ENCODE data around the gene MYO9A.

MYO9A gene

DNA sequence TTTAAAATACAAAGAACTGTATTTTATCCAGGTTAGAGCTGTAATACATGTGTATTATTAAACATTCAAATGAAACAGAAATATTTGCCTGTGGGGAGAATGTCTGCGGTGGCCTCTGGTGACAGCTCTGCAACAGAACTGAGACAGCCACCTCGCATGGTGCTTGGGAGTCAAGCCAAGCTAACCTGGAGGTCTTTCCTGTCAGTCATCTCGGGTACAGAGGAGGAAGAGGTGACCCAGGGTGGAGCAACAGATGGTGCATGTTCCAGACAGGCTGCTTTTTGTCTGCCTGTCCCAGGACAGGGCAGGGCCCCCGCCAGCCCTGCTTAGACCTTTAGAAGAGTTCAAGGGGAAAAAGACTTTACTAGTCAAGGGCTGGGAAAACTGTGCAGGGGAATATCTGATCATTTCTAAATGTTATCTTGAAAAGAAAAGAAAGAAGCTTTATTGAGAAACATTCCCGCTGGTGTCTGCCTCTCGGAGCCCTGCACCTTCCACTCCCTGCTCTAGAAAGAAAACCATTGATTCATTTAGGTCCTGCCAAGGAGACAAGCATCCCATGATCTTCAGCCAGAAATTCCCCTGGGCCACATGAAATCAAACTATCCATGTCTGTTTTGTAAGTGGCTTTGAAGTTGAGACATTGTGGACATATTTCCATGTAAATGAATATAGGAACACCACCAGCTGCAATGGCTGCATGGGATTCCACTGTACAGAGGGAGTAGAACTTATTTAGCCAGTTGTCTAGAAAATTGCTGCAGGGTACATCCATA, 313.1 kb downstream of the MYO9A start:
- no peak for DNase-seq

DNA sequence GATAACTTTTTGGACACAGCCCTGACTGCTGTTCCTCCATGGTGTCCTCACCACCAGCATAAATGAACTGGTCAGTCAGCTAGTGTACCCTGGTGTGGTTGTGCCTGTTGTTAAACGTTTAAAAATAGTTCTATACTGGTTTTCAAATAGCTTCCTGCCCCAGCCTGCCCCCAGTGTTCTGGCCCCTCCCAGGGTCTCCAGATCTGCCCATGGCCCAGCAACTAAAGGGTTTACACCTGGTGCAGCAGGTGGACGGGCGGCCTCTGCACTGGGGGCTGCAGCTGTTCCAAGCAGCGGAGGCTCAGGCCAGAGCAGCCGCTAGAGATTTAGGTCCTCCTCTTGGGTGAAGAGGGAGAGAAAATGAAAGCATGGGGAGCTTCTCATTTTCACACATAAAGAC, 313.7 kb downstream of the MYO9A start:
- DNase-seq, result no peak

DNA sequence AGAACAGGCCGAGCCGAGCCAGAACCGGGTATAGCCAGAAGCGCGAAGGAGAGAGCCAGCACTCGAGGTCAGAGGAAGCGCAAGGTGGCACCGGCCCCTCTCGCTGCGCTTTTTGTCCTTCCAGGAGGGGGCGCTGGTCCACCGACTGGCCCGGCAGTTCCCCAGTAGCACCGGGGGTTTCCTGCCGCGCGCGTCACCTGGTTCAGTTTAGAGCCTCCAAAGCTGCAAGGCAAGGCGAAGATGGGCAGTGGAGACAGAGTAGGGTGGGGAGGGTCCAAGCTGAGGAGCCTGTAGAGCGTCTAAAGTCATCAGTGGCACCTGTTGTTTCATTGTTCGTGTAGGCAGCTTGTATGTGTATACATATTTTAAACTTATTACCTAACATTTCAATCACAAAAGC, 315.2 kb downstream of the MYO9A start:
- DNase-seq, result no peak

DNA sequence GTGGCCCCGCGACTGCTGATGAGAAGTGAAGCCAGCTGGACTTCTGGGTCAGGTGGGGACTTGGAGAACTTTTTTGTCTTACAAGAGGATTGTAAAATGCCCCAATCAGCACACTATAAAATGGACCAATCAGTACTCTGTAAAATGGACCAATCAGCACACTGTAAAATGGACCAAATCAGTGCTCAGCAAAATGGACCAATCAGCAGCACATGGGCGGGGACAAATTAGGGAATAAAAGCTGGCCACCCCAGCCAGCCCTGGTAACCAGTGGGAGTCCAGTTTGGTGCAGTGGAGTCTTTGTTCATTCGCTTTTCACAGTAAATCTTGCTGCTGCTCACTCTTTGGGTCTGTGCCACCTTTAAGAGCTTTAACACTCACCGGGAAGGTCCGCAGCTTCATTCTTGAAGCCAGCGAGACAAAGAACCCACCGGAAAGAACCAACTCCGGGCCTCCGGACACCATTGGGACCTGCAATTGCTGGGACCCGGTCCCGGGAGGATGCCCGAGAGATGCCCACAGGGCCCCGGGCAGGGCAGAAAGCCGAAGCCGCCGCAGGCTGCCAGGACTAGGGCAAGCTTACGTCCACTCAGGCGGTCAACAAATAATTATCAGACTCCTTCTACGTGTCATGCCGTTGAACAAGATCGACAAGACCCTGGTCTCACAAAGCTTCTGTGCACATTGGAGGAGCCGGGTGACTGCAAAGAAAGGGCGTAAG, 315.9 kb downstream of the MYO9A start:
- DNase-seq, result no peak

DNA sequence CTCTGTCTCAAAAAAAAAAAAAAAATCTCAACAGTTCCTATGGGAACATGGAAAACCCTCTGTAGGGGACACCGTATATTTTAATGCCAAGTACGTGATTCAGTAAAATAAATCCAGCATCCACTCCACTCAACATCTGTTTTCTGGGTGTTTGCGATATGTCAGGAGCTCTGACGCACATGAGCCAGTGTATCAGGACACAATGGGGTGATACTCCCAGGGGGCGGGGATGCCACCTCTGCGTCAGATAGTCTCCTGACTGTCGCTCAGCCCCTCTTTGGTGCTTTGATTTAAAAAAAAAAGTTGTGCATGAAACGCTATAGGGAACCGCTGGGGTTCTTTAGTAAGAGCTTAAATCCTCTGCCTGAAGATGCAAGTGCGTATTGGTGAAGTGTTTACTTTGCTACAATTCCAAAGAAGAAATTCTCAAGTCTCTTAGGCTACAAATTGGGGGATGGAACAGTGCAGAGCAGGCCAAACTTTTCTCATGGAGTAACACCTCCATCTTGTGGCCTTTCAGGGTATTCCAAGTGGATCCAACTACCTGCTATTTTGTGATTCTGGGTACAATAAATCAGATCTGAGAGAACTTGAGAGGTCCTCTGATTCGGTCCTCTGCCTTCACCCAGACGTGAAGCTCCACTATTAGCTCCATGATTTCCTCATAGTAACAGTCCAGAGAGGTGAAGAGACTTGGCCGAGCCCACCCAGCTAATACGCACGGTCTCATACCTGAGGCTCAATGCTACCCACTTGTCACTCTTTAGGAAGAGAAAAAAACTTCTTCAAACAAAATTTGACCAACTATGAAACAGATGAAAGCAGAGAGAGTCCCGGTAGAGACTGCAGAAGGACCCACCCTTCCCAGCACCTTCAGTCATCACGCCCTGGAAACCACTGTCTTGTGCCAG, 316.9 kb downstream of the MYO9A start:
- DNase-seq, result peak; percentile 81

DNA sequence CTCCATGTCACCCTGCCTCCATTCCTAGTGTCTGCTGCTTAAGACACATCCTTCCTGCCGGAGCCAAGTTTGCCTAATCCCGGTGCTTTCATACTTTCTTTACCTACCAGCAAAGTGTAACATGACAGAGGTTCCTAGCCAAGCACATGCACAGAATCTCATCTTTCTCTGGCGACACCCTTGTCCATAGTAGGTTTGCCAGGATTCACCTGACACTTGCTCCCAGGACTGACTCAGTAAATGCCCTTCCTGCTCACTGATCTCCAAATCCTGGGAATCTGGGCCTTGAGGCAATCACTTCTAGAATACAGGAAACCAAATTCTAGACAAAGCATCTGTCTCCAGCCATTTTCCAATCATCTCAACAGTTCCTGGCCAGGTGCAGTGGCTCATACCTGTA, 317.8 kb downstream of the MYO9A start:
- DNase-seq, result no peak

DNA sequence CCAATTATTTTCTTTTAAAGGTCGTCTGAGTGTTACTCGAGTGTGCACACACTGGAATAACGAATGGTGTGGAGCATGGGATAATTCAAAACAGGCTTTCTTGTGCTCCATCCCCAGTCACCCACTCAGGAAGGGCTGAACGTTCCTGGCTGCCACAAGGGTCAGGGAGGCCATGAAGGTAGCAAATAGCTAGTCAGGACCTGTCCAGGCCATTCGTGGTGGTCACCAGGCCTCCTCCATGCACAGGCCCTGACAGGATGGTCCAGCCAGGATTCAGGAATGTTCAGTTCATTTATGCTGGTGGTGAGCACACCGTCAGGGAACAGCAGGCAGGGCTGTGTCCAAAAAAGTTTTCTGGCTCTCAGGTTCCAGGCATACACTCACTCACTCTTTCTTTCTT, 319.3 kb downstream of the MYO9A start:
- no peak for DNase-seq

DNA sequence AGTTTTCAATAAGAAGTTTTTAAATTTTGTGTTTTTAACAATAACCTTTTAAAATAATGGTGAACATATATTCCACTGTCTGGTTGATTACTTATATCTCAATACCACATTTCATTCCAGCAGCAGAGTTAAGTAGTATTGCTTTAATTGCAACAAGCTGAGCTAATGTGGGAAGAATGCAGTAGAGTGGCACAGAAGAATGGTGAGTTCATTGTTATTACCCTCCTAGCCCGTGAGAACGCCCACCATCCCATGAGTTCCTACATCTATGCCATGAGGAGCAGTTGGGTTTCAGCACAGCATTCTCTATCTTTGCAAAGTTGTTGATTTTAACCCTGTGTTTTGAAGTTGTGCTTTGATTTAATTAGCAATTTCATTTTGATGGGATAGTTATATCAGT, 325.4 kb downstream of the MYO9A start:
- DNase-seq, result no peak

DNA sequence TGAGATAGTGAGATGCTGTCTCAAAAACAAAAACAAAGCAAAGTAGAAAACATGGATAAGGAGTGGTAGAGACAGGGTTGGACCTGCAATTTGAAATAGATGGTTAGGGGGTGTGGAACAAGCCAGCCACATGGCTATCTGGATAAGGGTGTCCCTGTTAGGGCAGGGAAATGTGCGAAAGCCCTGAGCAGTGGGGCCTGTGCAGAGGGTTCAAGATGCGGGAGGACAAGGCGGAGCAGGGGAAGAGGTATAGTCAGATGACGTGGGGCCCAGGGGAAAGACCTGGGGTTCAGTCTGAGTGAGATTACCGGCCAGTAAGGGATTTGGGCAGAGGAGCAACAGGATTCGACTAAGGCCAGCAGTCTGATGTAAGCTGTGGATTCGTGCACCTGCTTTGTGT, 326.0 kb downstream of the MYO9A start:
- no peak for DNase-seq

DNA sequence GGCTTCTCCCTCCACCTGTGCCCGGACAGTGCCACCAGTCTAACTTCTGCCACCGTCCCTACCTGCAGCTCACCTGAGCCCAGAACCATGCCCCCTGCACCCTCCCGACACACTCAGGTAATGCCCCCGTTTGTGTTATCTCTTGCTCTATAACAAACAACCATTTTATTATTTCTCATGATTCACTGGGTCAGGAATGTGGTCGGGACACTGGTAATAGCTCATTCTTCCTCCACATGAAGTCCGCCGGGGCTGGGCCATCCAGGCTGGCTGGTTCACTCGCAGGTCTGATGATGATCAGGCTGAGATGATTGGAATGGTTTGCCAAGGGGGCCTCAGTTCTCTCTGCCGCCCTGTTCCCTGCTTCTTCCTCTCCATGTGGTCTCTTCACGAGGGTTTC, 327.9 kb downstream of the MYO9A start:
- no peak for DNase-seq

DNA sequence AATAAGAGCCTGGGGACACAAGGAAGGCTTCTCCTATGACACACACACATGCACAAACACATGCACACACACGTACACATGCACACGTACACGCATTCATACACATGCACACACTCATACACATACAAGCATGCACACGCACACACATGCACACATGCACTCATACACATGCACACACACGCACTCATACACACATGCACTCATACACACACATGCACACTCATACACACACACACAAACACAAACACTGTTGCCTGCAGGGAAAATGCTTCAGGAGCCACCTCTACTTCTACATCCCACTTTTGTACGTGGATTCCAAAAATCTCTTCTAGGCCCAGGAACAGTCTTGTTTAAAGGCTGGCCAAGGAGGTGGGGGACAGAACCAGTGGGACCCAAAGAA, 328.3 kb downstream of the MYO9A start:
- no peak for DNase-seq

DNA sequence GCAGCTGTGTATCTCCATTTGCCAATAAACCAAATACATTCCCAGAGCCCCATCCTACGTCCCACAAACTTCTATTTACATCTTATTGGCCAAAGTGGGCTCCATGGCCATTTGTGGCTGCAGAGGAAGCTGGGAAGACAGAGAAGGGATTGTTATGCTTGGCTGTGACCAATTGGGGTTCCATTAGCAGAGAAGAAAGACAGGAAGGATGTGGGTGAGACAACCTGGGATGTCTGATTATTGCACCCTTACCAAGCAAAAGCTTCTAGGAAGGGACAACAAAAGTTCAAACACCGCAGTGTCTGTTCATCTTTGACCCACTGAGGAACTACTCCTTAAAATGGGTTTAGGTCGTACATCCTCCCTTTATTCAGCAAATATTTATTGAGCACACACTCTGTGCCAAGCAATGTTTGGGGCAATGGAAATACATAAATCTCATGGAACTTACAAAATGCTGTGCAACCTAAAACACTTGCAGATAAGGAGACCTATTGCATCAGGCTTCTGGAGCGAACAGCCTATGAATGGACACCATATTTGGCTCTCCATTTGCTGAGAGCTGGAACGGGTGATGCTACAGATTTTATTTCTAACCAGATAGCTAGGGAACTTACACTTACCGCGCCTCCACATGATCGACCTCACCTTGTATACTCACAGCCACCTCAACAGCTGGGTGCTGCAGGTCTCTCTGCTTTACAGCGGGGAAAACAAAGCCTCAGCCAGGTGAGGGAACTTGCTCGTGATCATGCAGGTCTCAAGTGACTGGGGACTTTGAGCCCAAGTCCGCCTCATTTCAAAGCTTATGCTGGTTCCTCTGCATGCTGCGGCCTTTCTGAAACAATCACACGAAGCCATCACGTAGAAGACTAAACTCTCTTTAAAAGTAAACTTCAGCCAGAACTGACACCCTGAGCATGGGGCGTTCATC, 329.0 kb downstream of the MYO9A start:
- no peak for DNase-seq

DNA sequence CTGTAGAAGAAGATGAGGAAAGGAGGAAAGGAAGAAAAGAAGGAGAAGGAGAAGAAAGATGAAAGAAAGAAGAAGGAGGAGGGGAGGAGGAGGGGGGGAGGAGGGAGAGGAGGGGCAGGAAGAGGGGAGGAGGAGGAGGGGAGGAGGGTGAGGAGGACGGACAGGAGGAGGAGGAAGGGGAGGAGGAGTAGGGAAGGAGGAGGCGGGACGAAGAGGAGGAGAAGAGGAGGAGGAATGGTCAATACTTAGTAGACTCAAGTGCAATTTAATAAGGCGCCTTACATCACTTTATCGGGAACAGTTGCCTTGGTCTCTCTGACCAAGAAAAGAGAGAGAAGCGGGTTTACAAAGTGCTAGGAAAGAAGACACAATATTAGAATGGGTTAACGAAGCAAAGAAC, 331.3 kb downstream of the MYO9A start:
- DNase-seq, result no peak

DNA sequence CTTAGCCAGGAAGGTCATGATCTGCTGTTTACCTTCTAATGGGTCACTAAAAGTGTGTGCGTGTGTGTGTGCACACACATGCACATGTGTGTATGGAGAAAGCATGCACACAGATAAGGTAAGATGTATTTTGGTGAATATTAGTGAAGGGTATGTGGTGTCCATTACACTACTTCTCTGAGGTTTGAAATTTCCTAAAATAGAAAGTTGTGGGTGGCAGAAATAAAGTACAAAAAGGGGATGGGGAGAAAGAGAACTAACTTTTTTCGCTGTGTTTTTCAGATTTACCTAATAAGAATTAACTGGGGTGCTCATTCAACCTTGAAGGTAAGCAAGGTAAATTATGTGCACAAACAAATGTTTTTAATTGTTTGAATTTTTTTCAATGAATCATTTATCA, 332.0 kb downstream of the MYO9A start:
- no peak for DNase-seq

DNA sequence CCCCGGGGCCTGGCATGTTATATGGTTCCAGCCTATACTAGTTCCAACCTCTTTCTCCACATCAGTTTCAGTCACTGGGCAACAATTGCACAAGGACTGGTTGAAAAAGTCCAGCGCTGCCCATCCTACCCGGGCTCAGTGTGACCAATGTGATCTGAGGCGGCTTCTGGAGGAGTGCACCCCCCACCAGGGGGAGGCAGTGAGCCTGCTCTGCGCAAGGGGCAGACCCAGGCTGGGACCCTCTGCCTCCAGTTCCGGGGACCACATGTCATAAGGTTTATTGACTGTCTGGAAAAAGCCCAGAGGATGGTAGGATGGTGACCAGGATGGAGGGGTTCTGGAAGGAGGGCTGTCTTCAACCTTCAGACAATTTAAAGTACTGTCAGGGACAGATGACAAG, 333.2 kb downstream of the MYO9A start:
- DNase-seq, result no peak

DNA sequence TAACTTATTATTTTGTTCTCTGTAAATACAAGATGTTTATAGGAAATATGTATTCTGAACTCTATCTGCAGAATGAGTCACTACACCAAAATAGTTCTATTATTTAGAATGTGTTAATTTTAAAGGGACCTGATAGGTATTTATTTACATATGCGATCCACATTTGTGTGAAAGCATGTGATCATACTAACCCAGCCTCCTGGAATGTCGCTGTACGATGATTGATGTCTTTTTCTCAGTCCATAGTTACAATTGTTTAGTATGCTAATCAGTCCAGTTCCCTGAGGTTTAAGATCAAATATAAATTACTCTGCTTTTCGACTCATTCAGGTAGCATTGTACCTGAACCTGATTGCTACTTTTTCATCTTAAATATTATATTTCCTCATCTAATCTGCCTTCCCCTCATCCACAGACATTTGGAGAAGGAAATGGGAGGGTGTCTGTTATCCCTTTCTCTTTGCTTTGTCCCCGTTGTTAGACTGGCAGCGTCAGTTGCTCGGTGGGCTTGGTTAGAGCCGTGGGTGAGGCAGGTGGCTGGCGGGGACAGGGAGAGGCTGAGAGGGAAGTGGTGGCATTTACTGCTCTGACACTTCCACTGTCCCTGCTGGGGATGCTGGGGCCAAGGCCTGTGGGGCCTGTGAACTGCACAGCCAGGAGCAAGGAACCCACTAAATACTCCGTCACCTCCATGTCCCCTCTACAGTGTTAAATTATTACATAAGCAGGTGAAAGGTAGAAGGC, 335.4 kb downstream of the MYO9A start:
- DNase-seq, result no peak

DNA sequence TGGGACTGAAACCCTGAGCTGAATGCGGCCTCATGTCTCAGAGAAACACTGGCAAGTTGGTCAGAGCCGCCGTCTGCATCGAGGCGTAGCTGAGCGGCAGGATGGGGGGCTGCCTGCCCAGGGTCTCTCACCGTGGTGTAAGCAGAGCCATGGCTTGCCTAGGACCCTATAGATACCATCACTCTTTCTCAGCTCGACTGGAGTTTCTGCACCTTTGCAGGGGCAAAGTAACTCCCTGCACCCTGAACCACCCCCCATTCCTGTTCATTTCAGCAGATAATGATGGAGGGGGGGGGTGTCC, 336.0 kb downstream of the MYO9A start:
- no peak for DNase-seq

DNA sequence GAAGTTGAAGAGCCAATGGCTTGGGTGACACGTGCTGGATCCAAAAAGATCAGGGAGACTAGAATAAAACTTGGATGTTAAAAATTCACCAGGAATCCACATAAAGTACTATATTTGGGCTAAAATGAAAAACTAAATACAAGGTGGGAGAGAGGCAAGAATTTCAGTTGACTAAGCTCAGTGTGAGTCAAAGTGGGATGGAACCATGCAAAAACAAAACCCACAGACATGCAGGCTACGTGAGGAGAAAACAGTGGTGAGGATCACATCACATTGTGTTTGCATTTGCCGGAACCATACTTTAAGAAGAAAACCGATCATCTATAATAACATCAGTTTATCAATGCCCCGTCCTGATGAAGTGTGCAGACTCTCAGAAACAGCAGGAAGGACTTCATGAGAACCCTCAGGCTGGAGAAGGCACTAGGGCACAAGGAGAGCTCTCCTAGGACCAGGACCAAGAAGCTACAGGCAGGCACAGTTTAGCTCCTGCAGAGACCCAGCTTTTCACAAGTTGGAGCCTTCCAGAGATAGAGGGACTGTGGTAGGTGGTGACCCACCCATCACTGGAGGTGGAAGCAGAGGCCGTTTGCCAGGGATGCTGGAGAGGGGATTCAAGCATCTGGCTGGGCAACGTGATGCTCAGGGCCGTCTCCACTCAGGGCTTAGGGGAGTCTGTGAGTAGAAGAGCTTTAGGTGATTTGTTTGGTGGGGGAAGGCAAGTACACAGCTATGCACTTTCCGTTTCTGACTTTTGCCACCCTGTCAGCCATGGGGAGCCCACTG, 336.6 kb downstream of the MYO9A start:
- DNase-seq, result no peak

DNA sequence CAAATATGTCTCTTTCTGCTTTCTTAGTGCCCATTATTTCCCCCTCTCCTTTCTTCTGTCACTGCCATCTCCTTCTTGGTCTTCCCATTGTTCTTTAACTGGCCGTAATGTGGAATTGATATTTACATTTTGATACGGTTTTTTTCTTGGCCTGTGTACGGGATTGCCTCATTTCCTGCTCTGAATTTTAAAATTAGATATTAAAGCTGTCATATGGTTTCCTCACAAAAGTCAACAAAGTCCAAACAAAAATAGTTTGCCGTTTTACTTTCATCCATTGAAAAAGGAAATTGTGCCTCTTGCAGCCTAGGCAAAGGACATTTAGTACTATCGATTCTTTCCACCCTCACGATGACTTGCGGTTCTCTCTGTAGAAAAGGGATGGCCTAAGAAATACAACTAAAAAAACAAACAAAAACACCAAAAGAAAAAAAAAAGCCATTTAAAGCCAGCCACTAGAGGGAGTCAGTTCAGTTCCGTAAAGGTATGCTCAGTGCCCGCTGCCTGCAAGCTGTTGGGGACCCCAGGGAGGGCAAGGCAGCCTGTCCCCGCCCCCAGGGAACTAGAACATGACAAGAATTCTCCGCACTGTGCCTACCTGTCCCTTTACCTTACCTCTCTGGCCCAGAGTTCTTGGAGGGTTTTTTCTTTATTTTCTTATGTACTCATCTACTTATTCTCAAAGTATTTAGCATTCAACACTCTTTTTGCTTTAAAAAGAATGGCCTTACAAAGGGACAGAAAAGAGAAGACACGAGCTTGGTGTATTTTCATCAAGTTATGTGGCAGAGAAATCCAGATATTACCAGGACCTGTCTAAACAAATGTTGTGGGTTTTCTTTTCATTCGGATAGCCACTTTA, 337.6 kb downstream of the MYO9A start:
- DNase-seq, result no peak

All from right forelimb (tissue), 1 donor.